HG03095 (cell line): Measurements from ENCODE around the gene NEMF.
"Not testable (repeated sequence)": the region's sequence is repeated elsewhere in the genome, so short reads cannot be mapped to it uniquely, and the experiment has no call there.

Experiments
- ATAC-seq: cut with Tn5 transposase; IDR thresholded peaks from one replicate; pipeline ENCODE4 v1.9.1; 2021; ENCODE audit warnings: moderate library complexity; ENCODE audit not compliant: unreplicated experiment

NEMF gene

GRCh38 chr14:49880267-49881064 is 27.9 kb upstream of the NEMF start:
- no peak for ATAC-seq

- ATAC-seq, result no peak
Observed at GRCh38 chr14:49879646-49880204, 27.1 kb upstream of the NEMF start.

GRCh38 chr14:49876563-49877127 is 24.1 kb upstream of the NEMF start:
- no peak for ATAC-seq

- ATAC-seq, result no peak
Observed at GRCh38 chr14:49875640-49876198, 23.1 kb upstream of the NEMF start.

- not testable (repeated sequence) for ATAC-seq
Observed at GRCh38 chr14:49873548-49873947, 21.0 kb upstream of the NEMF start.

- no peak for ATAC-seq
Observed at GRCh38 chr14:49870908-49871307, 18.3 kb upstream of the NEMF start.

- no peak for ATAC-seq
Observed at GRCh38 chr14:49868720-49869114, 16.1 kb upstream of the NEMF start.

- peak; percentile 79 for ATAC-seq
Observed at GRCh38 chr14:49867831-49868719, 15.5 kb upstream of the NEMF start.

- no peak for ATAC-seq
Observed at GRCh38 chr14:49865431-49865859, 12.9 kb upstream of the NEMF start.

- no peak for ATAC-seq
Observed at GRCh38 chr14:49863487-49864281, 11.1 kb upstream of the NEMF start.

- no peak for ATAC-seq
Observed at GRCh38 chr14:49862089-49862673, 9.6 kb upstream of the NEMF start.

GRCh38 chr14:49861699-49862088 is 9.1 kb upstream of the NEMF start:
- ATAC-seq, result no peak

GRCh38 chr14:49860988-49861698 is 8.6 kb upstream of the NEMF start:
- ATAC-seq, result no peak

GRCh38 chr14:49858383-49858782 is 5.8 kb upstream of the NEMF start:
- no peak for ATAC-seq

- ATAC-seq, result no peak
Observed at GRCh38 chr14:49857427-49858003, 4.9 kb upstream of the NEMF start.

- ATAC-seq, result peak; percentile 41
Observed at GRCh38 chr14:49853572-49854375, 1.2 kb upstream of the NEMF start.

GRCh38 chr14:49853158-49853477 is 530 bp upstream of the NEMF start:
- ATAC-seq, result peak; percentile 9

GRCh38 chr14:49851813-49852212 is 775 bp downstream of the NEMF start:
- ATAC-seq, result no peak
